ENCODE data around the gene EIF4E3. TPM values are rescaled to one million over a fixed set of nuclear protein-coding genes. Genes with fewer than 3 reads are reported as not detected.

EIF4E3 gene
- total RNA-seq, 4 donors from 2014 or later: 11.2 to 23.8 (median 16.0) TPM

GRCh38 chr3:71733319-71733718 lies 8.1 kb upstream of the EIF4E3 start:
- 91 to 94% methylated on average over 2 of the region's 2 CpGs for WGBS, 2 donors

GRCh38 chr3:71732637-71733036 lies 7.4 kb upstream of the EIF4E3 start:
- H3K4me3 ChIP-seq: no peak overlapping the region
- H3K4me1 ChIP-seq: no peaks in the 10 kb centered on the region
- no peaks in the 10 kb centered on the region for H3K36me3 ChIP-seq
- no peak overlapping the region for H3K27ac ChIP-seq
- no peak for DNase-seq (ENCODE audit: low spot score in 2 of 2)
- 87 to 91% methylated on average over 4 of the region's 4 CpGs for WGBS, 2 donors
- no peaks in the 10 kb centered on the region for H3K9me3 ChIP-seq
- TF ChIP-seq EP300 (IDR thresholded peaks at IDR 0.05) (no peak), POLR2A (IDR thresholded peaks at IDR 0.05) (no peak), CTCF (IDR thresholded peaks at IDR 0.05) (no peak)
- H3K27me3 ChIP-seq: no peaks in the 10 kb centered on the region

More at GRCh38 chr3:71733319-71733718, 8.1 kb upstream of the EIF4E3 start:
- Histone ChIP-seq H3K36me3 (no peaks in the 10 kb centered on the region), H3K27me3 (no peaks in the 10 kb centered on the region), H3K27ac (no peak overlapping the region), H3K4me3 (no peak overlapping the region), H3K4me1 (no peaks in the 10 kb centered on the region), H3K9me3 (peaks cover 0 to 3% (median 0%) of the 10 kb centered on the region in 4 donors)
- TF ChIP-seq CTCF (IDR thresholded peaks at IDR 0.05) (no peak), EP300 (IDR thresholded peaks at IDR 0.05) (no peak), POLR2A (IDR thresholded peaks at IDR 0.05) (no peak)
- no peak for DNase-seq (ENCODE audit: low spot score in 2 of 2)

GRCh38 chr3:71728632-71729342 lies 3.6 kb upstream of the EIF4E3 start:
- TF ChIP-seq EP300 (IDR thresholded peaks at IDR 0.05) (no peak), POLR2A (IDR thresholded peaks at IDR 0.05) (no peak), CTCF (IDR thresholded peaks at IDR 0.05) (no peak)
- no peak for DNase-seq (ENCODE audit: low spot score in 2 of 2)
- H3K9me3 ChIP-seq: no peaks in the 10 kb centered on the region
- no peak overlapping the region for H3K4me3 ChIP-seq
- H3K27ac ChIP-seq: no peak overlapping the region
- H3K36me3 ChIP-seq: no peaks in the 10 kb centered on the region
- 51 to 67% methylated on average over 4 of the region's 4 CpGs for WGBS, 2 donors
- H3K27me3 ChIP-seq: no peaks in the 10 kb centered on the region
- H3K4me1 ChIP-seq: peaks cover 0 to 17% (median 6%) of the 10 kb centered on the region in 4 donors

- Histone ChIP-seq H3K9me3 (no peaks in the 10 kb centered on the region), H3K4me1 (peaks cover 0 to 25% (median 6%) of the 10 kb centered on the region in 4 donors), H3K36me3 (no peaks in the 10 kb centered on the region), H3K27ac (peak overlapping the region in 3 of 4 donors; percentile 77 to 90 (median 87)), H3K4me3 (peak overlapping the region in 2 of 4 donors; percentile 61 to 84), H3K27me3 (no peaks in the 10 kb centered on the region)
- no peak for TF ChIP-seq EP300 (IDR thresholded peaks at IDR 0.05)
- no peak for TF ChIP-seq POLR2A (IDR thresholded peaks at IDR 0.05)
- no peak for TF ChIP-seq CTCF (IDR thresholded peaks at IDR 0.05)
- no peak for DNase-seq (ENCODE audit: low spot score in 2 of 2)
- 84 to 91% methylated on average over 8 of the region's 8 CpGs for WGBS, 2 donors
These were observed 944 bp upstream of the EIF4E3 start for GRCh38 chr3:71726146-71726545.

- Histone ChIP-seq H3K27ac (peak overlapping the region; percentile 42 to 88 (median 67)), H3K4me1 (peaks cover 0 to 25% (median 6%) of the 10 kb centered on the region in 4 donors), H3K9me3 (no peaks in the 10 kb centered on the region), H3K4me3 (peak overlapping the region; percentile 52 to 84 (median 67)), H3K36me3 (no peaks in the 10 kb centered on the region), H3K27me3 (no peaks in the 10 kb centered on the region)
- DNase-seq (ENCODE audit: low spot score in 2 of 2): no peak
- TF ChIP-seq POLR2A (IDR thresholded peaks at IDR 0.05): no peak
- TF ChIP-seq EP300 (IDR thresholded peaks at IDR 0.05): peak in 1 of 2 donors; percentile 29
- WGBS, 2 donors: 1% methylated on average over 10 to 51 of the region's 73 CpGs
These were observed 475 bp downstream of the EIF4E3 start for GRCh38 chr3:71724584-71725270.
